NCI-H2196 treated with DMSO at 0.1 percent for 48 hours (cell line): ENCODE results near the gene SSTR5.
"Not testable (repeated sequence)": the region's sequence is repeated elsewhere in the genome, so short reads cannot be mapped to it uniquely, and the experiment has no call there.

Experiments
- DNase-seq: peaks from one replicate; lab custom pipeline; 2025; ENCODE audit not compliant: unreplicated experiment; lab: John Stamatoyannopoulos, UW

The SSTR5 gene

GRCh38 chr16:1073262-1073558 is 663 bp downstream of the SSTR5 start:
- no peak for DNase-seq

GRCh38 chr16:1073566-1074378 is 1.2 kb downstream of the SSTR5 start:
- DNase-seq = no peak

GRCh38 chr16:1074379-1074649 is 1.8 kb downstream of the SSTR5 start:
- no peak for DNase-seq

GRCh38 chr16:1075546-1075945 is 3.0 kb downstream of the SSTR5 start:
- DNase-seq = no peak

- DNase-seq = no peak
Measured at GRCh38 chr16:1076801-1077576, 4.4 kb downstream of the SSTR5 start.

- DNase-seq = no peak
Measured at GRCh38 chr16:1077877-1078578, 5.5 kb downstream of the SSTR5 start.

GRCh38 chr16:1078579-1079021 is 6.1 kb downstream of the SSTR5 start:
- DNase-seq = peak; percentile 84

- DNase-seq = no peak
Measured at GRCh38 chr16:1079341-1079740, 6.8 kb downstream of the SSTR5 start.

- DNase-seq = no peak
Measured at GRCh38 chr16:1079786-1080525, 7.4 kb downstream of the SSTR5 start.

GRCh38 chr16:1080801-1081733 is 8.5 kb downstream of the SSTR5 start:
- no peak for DNase-seq

- DNase-seq = no peak
Measured at GRCh38 chr16:1081734-1082265, 9.3 kb downstream of the SSTR5 start.

GRCh38 chr16:1082266-1082951 is 9.9 kb downstream of the SSTR5 start:
- peak; percentile 57 for DNase-seq

GRCh38 chr16:1082952-1083675 is 10.6 kb downstream of the SSTR5 start:
- peak; percentile 58 for DNase-seq

GRCh38 chr16:1084971-1085370 is 12.4 kb downstream of the SSTR5 start:
- DNase-seq = no peak

GRCh38 chr16:1086443-1086842 is 13.9 kb downstream of the SSTR5 start:
- DNase-seq = not testable (repeated sequence)

- peak; percentile 64 for DNase-seq
Measured at GRCh38 chr16:1088295-1089170, 16.0 kb downstream of the SSTR5 start.

- no peak for DNase-seq
Measured at GRCh38 chr16:1089439-1089821, 16.9 kb downstream of the SSTR5 start.
